ENCODE data around the gene KRABD2.
A peak's percentile ranks its signal among the peaks of the same experiment; 100 is the strongest.
"Not testable (repeated sequence)": the region's sequence is repeated elsewhere in the genome, so short reads cannot be mapped to it uniquely, and the experiment has no call there.

KRABD2 gene

DNA sequence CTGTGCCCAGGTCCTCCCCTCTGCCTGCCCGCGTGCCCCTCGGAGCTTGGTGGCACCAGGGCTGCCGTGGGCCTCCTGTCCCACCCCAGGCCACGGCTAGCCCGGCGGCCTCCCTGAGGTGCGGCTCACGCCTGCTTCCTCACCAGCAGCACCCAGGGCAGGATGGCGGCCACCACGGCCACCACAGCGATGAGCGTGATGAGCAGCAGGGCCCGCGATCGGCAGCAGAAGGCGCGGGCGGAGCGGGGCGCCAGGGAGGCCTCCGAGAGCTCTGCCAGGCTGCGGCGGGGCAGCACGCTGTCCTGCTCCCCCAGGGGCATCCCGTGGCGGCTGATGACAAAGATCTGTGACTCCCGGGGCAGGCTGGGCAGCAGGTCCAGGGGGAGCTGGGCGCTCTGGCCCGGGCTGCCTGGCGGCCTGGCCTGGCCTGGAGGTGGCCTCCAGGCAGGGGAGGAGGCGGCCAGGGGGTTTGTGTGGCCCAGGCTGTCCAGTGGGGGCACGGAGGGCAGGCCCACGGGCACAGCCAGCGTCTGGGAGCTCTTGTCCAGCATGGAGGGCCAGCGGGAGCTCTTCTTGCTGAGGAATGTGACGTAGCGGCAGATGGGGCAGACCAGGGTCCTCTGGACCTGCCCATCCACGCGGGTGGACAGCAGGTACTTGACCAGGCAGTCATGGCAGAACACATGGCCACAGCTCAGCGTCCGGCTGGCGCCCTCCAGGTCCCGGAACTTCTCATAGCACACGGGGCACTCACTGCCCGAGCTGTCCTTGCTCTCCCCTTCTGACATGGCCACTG is 16.4 kb upstream of the KRABD2 start:
- DNase-seq: no peak

DNA sequence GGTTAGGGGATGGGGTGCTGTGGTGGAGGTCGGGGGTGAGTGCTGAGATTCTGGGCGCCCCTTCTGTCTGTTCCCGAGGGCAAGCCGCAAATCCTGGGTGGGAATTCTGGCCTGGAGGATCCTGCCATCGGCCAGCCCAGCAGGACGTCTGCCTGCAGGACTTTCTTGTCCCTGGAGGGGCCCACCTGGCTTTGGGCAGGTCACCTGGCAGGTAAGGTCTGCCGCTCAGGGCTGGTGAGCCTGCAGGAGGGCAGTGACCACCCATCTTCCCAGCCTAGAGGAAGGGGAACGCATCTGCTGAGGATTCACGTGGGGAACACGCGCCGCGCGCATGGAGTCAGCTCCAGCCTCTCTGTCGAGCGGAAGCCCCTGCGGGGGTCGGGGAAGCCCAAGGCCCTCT is 15.8 kb upstream of the KRABD2 start:
- no peak for DNase-seq

DNA sequence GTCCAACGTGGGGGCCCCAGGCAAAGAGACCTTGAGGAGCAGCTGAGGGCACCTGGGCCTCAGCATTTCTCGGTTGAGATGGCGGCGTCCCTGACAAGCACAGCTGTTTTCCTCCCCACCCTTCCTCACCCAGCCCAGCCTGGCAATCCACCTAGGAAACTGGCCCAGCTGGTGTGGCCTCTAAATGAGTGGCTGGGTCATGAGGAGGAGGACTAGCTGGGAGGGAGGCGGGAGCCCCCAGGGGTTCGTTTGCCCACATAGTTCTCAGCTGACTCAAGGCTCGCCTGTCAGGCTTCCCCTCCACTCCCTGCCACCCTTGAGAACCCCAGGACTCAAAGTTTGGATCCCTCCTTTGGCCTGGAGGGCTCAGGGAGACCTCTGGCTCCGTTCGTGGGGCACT is 15.2 kb upstream of the KRABD2 start:
- no peak for DNase-seq

DNA sequence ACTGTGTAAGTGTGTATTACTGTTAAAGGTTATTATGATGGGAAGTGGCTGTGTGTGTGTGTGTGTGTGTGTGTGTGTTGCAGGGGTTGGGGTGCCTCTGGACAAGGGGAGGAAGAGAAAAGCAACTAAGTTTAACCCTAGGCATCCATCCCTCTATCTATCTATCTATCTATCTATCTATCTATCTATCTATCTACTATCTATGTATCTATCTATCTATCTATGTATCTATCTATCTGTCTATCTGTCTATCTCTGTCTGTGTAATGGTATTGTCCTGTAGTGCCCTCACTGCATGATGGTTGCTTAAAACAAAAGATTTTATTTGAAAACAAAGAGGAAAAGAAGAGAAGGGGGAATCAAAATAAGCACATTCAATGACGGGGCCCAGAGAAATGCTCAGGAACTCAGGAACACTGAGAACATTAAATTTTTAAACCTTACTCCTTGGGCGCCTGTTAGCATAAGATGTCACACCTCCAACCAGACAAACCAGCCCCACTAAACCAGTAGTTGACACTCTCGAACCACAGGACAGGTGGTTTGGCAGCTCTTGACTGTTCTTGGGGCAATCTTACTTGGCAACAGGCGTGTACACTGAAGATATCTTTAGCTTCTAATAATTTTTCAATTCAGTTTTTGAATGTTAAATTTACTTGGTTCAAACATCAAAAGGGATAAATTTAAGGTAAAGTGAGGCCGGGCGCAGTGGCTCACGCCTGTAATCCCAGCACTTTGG is 11.6 kb upstream of the KRABD2 start:
- peak; percentile 37 for DNase-seq

DNA sequence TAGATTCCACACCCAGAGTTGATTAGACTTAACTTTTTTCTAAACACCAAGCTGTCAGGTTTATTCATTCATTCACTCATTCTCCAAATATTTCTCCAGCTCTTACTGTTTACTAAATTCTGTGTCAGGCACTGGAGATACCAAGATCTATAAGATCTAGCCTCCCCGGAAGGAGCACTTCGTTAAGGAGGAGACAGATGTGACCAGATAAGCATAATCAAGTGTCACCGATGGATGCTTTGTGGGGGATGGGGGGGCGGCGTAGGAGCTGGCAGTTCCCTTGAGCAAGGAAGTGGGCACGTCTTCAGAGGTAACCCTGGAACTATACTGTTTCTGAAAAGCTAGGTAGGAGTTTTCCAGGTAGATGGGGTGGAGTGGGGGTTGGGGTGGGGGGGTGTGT is 10.3 kb upstream of the KRABD2 start:
- no peak for DNase-seq

DNA sequence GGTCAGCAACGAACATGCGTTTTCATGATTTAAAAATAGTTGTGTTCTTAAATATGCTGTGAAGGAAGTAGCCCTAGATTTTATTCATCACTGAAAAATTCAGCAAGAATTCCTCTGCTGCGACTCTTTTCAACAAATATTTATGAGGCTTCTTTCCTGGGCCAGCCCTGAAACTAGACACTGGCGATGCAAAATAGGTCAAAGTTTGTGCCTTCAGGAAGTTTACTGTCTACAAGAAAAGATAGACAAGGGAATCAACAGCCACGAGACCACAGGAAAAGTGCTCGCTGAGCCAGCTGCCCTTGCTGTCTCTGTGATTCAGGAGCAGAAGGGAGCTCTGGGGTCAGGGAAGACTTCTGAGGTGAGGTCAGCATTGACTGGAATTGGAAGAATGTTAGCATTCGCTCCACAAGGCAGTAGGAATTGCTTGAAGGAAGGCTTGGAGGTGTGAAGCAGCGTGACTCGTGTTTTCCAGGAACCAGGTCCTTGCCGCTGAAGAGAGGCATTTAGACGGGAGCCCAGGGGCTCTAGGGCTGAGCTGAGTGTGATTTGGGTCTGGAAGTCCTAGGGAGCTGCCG is 8.4 kb upstream of the KRABD2 start:
- DNase-seq: no peak

DNA sequence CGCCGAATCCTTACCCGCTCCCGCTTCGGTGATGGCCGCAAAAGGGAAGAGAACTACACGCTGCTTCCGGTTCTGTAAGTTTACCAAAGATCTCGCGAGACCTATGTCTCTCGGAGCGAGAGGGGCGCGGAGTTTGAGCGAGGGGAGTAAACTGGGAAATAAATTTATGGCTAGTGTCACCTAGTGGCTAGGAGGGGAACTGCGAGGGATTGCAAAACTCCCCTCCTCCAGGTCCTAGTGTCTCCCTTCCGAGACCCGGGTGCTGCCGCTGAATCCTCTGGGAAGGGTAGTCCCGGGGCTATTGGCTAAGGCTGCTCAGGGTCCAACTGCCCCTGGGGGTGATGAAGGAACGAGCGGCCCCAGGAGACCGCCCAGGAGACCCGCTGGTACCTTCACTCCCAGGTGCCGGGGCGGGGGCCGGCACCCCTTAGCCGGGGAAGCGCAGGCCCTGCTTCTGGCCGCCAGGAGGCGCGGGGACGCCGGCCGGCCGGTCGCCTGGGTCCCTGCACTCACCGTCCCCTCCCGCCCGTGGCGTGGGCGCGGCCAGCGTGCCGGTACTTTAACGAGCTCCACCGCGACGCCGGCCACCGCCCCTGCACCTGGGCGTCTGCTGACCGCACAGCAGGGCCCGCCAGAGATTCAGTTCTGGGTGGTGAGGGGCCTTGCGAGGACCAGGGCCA is 6.8 kb upstream of the KRABD2 start, which contains the start of gene RPL26:
TSS of gene RPL26 (minus strand) at position 51 of the 680 bp plus-strand sequence. CDS start 883 bp downstream, outside the sequence.
- DNase-seq: peak; percentile 93

DNA sequence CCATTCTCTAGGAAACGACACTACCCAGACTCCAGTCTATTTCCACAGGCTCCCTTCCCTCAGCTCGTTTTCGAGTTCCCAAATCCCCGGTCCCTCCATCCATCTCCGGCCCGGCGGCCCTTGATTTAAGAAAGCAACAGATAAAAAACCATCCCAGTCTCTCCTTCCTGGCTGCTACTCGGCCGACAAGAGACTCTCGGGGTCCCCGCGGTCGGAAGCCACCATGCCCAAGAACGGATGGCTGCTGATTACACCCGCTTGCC is 6.3 kb upstream of the KRABD2 start:
- no peak for DNase-seq

DNA sequence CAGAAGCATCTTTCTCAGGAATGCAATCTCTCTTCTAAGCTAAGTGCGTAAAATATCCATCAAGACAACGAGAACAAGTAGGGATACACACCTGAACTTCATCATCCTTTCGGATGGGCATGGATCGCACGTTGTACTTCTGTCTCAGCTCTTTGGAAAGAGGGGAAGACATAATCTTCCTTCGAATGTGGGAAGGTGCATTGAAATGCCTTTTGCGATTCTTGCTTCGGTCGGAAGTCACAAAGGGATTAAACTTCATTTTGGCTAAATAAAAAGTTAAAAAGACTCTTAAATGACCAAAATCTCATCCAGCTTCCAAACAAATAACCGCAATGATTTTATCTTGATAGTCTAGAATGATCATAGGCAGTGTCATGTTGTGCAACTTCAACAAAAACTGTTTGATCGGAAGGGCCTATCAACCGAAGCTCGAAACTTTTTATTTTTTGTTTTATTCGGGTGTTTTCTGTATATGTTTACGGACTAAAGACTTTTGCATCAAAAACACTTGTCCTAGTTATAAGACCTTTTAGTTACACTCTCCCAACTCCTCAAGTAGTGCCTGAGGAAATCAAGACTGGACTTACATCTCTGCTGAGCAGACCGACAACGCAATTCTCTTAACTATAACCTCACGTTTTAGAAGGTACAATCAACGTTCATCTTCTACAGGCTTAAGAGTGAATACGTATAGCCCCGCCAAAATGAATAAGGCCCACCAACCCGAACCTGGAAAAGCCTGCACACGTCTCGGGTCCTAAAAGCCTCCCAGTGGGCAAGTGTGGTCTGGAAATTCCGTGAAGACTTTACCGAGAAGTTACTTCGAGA is 5.8 kb upstream of the KRABD2 start:
- no peak for DNase-seq

DNA sequence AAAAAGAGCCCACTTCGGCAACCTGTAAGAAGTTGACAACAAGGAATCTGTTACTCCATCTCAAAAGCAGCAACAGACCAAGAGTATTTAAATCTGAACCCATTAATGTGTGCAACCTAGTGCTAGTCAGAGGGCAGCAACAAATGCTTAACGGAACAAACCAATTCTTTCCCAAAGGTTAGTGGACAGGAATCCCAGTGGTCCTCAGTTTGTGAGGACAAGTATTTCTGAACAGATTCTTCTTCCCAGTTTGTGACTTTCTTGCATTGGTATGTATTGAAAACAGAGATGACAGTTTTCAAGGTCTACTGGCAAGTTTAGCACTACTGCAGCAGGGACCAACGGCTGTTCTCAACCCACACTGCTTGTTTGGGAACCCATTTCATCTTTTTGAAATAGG is 3.5 kb upstream of the KRABD2 start:
- DNase-seq: no peak

DNA sequence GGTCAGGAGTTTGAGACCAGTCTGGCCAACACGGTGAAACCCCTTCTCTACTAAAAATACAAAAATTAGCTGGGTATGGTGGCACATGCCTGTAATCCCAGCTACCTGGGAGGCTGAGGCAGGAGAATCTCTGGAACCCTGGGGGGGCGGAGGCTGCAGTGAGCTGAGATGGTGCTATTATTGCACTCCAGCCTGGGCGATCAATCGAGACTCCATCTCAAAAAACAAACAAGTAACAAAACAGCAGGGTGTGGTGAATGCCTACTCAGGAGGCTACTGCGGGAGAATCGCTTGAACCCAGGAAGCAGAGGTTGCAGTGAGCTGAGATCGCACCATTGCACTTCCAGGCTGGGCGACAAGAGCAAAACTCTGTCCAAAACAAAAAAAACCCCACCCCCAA is 1.6 kb upstream of the KRABD2 start:
- DNase-seq: not testable (repeated sequence)

DNA sequence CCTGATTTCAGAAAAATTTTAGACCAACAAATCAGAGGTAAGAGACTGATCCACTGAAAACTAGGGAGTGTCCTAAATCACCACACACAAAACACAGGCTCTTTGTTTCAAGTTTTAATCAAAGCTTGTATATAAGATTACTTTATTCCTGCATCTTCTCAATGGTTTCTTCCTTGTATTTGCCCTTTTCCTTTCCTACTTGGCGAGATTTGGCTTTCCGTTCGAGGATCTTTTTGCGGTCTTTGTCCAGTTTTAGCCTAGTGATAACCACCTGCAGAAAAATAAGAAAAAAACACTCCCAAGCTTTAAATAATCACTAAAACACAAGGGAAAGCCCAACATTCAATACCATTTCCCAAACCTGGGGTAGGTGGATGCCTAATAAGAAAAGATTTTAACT is 918 bp upstream of the KRABD2 start:
- no peak for DNase-seq

DNA sequence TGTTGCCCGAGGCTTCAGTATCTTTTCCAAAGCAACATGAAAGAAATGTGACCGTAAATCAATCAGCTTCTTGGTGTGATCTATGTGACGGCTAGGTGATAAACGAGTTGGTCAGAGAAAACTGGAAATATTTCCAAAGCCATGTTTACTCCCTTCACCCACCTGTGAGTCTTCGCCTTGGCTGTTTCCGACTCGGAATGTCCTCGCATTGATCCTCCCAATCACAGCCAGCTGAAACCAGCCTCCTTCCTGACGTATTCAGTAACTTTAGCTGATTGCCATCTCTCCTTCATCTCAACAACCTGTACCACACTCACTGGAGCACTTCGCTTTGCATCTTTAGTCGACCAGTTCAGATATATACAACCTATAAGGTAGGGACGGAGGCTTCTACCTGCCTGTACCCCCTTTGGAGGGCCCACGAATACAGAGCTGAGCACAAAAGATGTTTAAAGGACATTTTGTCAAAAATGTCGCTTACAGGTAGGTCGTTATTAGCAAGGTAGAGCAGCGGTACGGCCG is 705 bp downstream of the KRABD2 start:
- DNase-seq: no peak

DNA sequence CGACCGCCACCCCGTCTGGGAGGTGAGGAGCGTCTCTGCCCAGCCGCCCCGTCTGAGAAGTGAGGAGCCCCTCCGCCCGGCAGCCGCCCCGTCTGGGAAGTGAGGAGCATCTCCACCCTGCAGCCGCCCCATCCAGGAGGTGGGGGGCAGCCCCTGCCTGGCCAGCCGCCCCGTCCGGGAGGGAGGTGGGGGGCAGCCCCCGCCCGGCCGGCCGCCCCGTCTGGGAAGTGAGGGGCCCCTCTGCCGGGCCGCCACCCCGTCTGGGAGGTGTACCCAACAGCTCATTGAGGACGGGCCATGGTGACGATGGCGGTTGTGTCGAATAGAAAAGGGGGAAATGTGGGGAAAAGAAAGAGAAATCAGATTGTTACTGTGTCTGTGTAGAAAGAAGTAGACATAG is 2.6 kb downstream of the KRABD2 start:
- DNase-seq: not testable (repeated sequence)

DNA sequence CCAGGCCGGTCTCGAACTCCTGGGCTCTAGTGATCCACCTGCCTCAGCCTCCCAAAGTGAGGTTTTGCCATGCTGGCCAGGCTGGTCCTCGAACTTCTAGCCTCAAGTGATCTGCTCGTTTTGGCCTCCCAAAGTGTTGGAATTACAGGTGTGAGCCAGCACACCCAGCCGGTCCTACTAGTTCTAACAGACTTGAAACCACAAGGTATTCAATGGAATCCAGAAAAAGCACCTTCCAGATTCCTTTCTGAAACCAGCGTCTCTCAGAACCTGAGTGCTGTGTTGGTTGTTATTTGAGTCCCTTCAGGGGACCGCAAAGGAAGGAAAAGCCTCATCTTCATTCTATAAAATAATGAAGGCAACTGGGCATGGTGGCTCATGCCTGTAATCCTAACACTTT is 4.1 kb downstream of the KRABD2 start:
- DNase-seq: no peak

DNA sequence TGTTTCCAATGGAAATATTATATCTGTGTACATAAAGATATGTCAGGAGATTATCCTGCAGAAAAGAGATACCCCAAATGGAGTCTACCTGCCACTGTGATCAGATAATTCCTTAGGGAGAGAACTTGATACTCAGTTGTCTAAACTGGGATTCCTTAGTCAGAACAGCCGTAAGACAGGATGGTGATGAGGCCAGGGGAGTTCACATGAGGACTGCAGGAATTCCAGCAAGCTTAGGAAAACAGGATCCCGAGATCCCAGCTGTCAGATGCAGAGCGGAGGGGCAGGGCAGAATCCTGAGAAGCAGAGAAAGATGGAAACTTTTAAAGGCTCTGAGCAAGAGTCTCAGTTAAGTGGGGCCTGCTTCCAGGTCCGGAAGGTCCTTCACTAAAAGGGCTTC is 4.7 kb downstream of the KRABD2 start:
- no peak for DNase-seq

DNA sequence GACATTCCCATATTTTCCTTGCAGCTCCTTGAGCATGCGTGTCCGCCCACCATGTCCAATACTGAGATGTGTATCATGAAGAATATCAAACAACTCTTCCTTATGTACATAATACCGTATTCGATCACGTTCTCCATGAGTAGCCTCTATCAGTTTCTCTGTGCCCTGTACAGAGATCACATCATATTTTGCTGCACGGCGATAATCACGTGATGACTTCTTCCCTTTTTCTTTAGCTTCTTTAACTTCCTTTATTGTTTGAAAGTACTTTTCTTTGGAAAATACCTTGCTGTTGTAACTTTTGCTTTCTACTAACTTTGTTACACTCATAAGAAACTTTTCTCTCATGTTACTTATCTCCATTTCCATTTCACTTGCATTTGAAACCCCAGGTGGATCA is 6.6 kb downstream of the KRABD2 start:
- no peak for DNase-seq

DNA sequence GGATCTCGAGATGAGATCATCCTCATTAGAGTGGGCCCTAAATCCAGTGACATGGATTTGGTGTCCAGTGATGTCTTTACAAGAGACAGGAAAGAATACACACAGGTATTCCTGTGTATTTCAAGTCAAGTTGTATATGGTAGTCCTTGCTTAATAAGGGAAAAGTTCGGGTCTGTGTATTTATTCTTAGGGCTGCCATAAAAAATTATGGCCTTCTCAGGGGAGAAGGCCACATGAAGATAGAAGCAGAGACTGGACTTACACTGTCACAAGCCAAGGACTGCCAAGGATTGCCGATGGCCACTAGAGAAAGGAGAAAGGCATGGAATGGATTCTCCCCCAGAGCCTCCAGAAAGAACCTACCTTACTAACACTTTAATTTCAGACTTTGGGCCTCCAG is 8.3 kb downstream of the KRABD2 start:
- DNase-seq: no peak

DNA sequence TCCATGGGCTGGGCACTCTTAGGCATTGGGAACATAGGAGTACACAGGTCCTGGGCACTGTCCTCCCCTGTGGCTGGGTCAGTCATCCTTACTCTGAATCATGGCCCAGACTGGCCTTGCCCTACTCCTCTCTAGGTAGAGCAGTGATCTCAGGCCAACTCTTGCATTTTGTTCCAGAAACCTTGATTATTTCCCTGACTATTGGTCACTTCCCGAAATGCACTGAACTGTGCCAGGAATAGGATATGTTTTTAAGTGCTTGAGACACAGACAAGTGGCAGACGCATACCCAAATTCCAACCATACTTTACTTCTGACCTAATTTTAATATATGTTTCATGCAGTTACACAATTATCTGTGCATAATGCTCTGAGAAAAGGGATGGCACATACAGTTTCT is 10.3 kb downstream of the KRABD2 start:
- DNase-seq: no peak

DNA sequence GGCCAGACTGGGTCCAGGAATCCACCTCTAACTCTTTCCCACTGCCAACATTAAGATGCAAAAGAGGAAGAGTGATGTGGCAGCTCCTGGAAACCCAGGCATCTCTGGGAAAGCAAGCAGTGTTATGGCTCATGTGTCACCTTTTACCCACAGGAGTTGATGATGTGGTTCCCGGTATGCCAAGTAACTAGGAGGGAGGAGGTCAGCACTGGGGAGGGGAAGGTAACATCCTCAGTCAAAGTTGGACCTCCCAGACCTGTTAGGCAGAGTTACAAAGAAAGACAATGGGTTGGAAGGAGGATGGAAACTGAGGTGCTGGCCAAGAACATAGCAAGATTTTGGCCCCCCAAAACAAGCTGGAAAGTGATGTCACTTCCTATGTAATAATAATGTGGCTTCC is 11.4 kb downstream of the KRABD2 start:
- DNase-seq: no peak

DNA sequence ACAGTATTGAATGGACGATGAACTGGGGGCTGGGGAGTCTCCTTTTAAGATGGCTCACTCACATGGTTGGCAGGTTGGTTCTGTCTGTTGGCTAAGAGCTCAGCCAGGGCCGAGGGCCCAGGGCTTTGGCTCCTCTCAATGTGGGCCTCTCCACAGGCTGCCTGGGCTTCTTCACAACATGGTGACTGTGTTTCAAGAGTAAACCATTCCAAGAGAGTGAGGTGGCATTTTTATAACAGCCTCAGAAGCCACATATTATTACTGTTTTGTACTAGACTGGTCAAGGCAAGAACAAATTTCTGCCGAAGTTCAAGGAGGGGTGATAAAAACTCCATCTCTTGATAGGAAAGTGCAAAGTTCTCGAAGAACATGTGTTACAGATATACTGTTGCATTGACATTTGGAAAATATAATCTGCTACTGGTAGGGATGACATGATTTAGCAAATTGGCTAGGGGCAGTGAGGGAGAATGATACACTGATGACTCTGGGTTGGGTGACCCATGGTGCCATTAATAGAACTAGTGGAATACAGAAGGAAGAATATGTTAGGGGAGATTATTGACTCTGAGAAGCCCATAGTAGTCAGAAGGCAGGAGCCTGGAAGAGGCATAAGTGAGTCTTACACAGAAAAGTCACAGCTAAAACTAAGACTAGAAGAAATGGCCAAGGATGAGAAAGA is 13.7 kb downstream of the KRABD2 start:
- DNase-seq: no peak

DNA sequence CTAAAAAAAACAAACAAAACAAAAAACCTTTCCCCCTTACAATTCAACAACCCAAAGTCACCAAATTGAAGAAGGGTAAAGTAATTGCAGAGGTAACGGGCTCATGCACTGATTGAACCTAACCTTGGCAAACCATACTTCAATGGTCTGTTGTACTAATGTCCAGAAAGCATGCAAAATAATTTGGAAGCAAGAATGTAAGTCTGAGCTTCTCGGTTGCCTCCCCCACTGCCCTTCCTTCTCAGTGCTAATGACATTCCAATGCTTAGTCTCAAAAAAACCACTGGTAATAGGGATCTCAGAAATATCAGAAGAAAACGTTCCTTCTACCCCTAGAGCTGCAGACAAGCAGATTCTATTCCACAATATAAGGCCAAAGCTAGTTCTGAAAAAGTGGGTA is 15.8 kb downstream of the KRABD2 start:
- DNase-seq: no peak
